Effector memory CD8-positive, alpha-beta T cell (primary cell): ENCODE measurements around the gene SUCLA2.
"Not testable (repeated sequence)": the region's sequence is repeated elsewhere in the genome, so short reads cannot be mapped to it uniquely, and the experiment has no call there.

ENCODE experiments used
- ATAC-seq: fragments of 150-1000 bp; cut with Tn5 transposase; replicated peaks from 2 replicates; pipeline ENCODE4 v1.10.0; 2021; ENCODE audit warnings: mild to moderate bottlenecking, moderate library complexity
- DNase-seq, 3 experiments: peaks; one replicate each; pipeline ENCODE4 v3.0.0; 2021
- H3K27ac Mint-ChIP-seq, 2 donors: one replicate each; pipeline ENCODE4 v1.8.0; 2022; ENCODE audit warnings: mild to moderate bottlenecking in 2 of 2, mixed read lengths in 2 of 2, moderate library complexity in 2 of 2
- H3K27me3 Mint-ChIP-seq, 2 donors: one replicate each; pipeline ENCODE4 v1.8.0; 2022; ENCODE audit warnings: mixed read lengths in 2 of 2
- H3K36me3 Mint-ChIP-seq: one replicate; pipeline ENCODE4 v1.8.0; 2022; ENCODE audit warnings: mild to moderate bottlenecking, moderate library complexity, mixed read lengths; ENCODE audit not compliant: insufficient read depth
- H3K4me1 Mint-ChIP-seq, 2 donors: one replicate each; pipeline ENCODE4 v1.8.0; 2022; ENCODE audit warnings: low read depth in 2 of 2, mixed read lengths in 2 of 2
- H3K4me3 Mint-ChIP-seq, 2 donors: one replicate each; pipeline ENCODE4 v1.8.0; 2022; ENCODE audit warnings: mild to moderate bottlenecking in 2 of 2, mixed read lengths in 2 of 2, moderate library complexity in 2 of 2
- H3K9me3 Mint-ChIP-seq, 2 donors: one replicate each; pipeline ENCODE4 v1.8.0; 2022; ENCODE audit warnings: mixed read lengths in 2 of 2

The SUCLA2 gene

GRCh38 chr13:47964863-47965262 is 36.2 kb downstream of the SUCLA2 start:
- no peak overlapping the region for H3K27ac Mint-ChIP-seq
- no peaks in the 10 kb centered on the region for H3K9me3 Mint-ChIP-seq
- DNase-seq (no peak), ATAC-seq (no peak)
- peaks cover 0 to 5% of the 10 kb centered on the region in 2 donors for H3K4me1 Mint-ChIP-seq
- H3K36me3 Mint-ChIP-seq: peaks cover 49% of the 10 kb centered on the region
- no peaks in the 10 kb centered on the region for H3K27me3 Mint-ChIP-seq
- no peak overlapping the region for H3K4me3 Mint-ChIP-seq

- no peaks in the 10 kb centered on the region for H3K4me1 Mint-ChIP-seq
- H3K27ac Mint-ChIP-seq: no peak overlapping the region
- H3K36me3 Mint-ChIP-seq: peaks cover 48% of the 10 kb centered on the region
Observed at GRCh38 chr13:47962237-47962636, 38.8 kb downstream of the SUCLA2 start.

GRCh38 chr13:47959468-47960247 is 41.4 kb downstream of the SUCLA2 start:
- ATAC-seq (no peak), DNase-seq (no peak)
- H3K36me3 Mint-ChIP-seq: peaks cover 37% of the 10 kb centered on the region
- no peaks in the 10 kb centered on the region for H3K27me3 Mint-ChIP-seq
- H3K4me3 Mint-ChIP-seq: no peak overlapping the region
- H3K4me1 Mint-ChIP-seq: no peaks in the 10 kb centered on the region
- peaks cover 0 to 7% of the 10 kb centered on the region in 2 donors for H3K9me3 Mint-ChIP-seq
- H3K27ac Mint-ChIP-seq: no peak overlapping the region

More at GRCh38 chr13:47962237-47962636, 38.8 kb downstream of the SUCLA2 start:
- ATAC-seq: no peak
- no peak overlapping the region for H3K4me3 Mint-ChIP-seq
- DNase-seq: no peak
- no peaks in the 10 kb centered on the region for H3K27me3 Mint-ChIP-seq
- no peaks in the 10 kb centered on the region for H3K9me3 Mint-ChIP-seq

DNA sequence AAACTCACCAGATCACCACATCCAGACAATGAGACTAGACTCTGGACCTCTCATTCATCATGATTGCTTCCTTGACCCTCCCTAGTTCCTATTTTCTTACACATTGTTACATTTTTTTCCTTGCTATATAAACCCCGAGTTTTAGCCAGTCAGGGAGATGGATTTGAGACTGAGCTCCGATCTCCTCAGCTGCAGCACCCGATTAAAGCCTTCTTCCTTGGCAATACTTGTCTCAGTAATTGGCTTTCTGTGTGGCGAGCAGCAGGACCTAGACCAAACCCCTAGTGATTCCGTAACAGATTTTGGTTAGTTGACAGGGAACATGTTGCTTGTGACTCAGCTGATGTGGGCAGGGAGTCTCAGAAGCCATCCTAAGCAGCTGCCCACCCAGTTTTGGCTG is 44.0 kb downstream of the SUCLA2 start:
- no peak for ATAC-seq
- Mint-ChIP-seq H3K27me3 (no peaks in the 10 kb centered on the region), H3K36me3 (peaks cover 25% of the 10 kb centered on the region), H3K4me3 (no peak overlapping the region), H3K9me3 (peaks cover 0 to 7% of the 10 kb centered on the region in 2 donors), H3K4me1 (peaks cover under 1 to 3% of the 10 kb centered on the region in 2 donors), H3K27ac (no peak overlapping the region)
- DNase-seq: no peak

- no peak for ATAC-seq
- H3K9me3 Mint-ChIP-seq: peaks cover 0 to 7% of the 10 kb centered on the region in 2 donors
- peaks cover 2 to 3% of the 10 kb centered on the region in 2 donors for H3K4me1 Mint-ChIP-seq
- no peaks in the 10 kb centered on the region for H3K27me3 Mint-ChIP-seq
- H3K4me3 Mint-ChIP-seq: no peak overlapping the region
- H3K27ac Mint-ChIP-seq: no peak overlapping the region
- peaks cover 19% of the 10 kb centered on the region for H3K36me3 Mint-ChIP-seq
- DNase-seq: no peak
Observed at GRCh38 chr13:47955836-47956235, 45.2 kb downstream of the SUCLA2 start.

DNA sequence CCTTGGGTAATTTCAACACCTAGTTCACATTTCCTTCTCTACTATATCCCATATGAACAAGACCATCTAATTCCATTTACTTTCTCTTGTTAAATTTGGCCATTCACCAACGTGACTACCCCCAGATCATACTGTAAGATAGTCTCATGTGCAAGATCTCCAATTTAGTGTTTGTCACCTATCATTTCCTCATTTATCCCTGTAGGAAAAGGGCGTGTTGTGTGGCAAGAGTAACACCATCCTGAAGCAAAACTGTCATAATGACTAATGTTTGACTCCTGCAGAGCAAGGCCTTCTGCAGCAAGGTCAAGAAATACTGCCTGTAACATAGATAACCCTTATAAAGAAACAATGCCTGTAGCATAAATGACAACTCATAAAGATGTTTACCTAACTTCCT is 51.3 kb downstream of the SUCLA2 start:
- no peak for ATAC-seq
- H3K27me3 Mint-ChIP-seq: no peaks in the 10 kb centered on the region
- peaks cover 2 to 3% of the 10 kb centered on the region in 2 donors for H3K4me1 Mint-ChIP-seq
- no peak for DNase-seq
- peaks cover 28% of the 10 kb centered on the region for H3K36me3 Mint-ChIP-seq
- peak overlapping the region in 1 of 2 donors; percentile 1 for H3K27ac Mint-ChIP-seq
- H3K9me3 Mint-ChIP-seq: no peaks in the 10 kb centered on the region
- no peak overlapping the region for H3K4me3 Mint-ChIP-seq

- DNase-seq: no peak
- Mint-ChIP-seq H3K4me1 (no peaks in the 10 kb centered on the region), H3K36me3 (peaks cover 41% of the 10 kb centered on the region)
Observed at GRCh38 chr13:47945738-47946137, 55.3 kb downstream of the SUCLA2 start.

GRCh38 chr13:47945146-47945545 is 55.9 kb downstream of the SUCLA2 start:
- not testable (repeated sequence) for H3K4me3 Mint-ChIP-seq, ATAC-seq, H3K27me3 Mint-ChIP-seq, H3K27ac Mint-ChIP-seq, H3K9me3 Mint-ChIP-seq, H3K4me1 Mint-ChIP-seq, DNase-seq
- peaks cover 42% of the 10 kb centered on the region for H3K36me3 Mint-ChIP-seq

More at GRCh38 chr13:47945738-47946137, 55.3 kb downstream of the SUCLA2 start:
- H3K27ac Mint-ChIP-seq: peak overlapping the region in 1 of 2 donors; percentile 2
- H3K4me3 Mint-ChIP-seq: no peak overlapping the region
- no peaks in the 10 kb centered on the region for H3K27me3 Mint-ChIP-seq
- ATAC-seq: no peak
- H3K9me3 Mint-ChIP-seq: no peaks in the 10 kb centered on the region

GRCh38 chr13:47934371-47934770 is 66.7 kb downstream of the SUCLA2 start:
- H3K9me3 Mint-ChIP-seq: no peaks in the 10 kb centered on the region
- no peak overlapping the region for H3K27ac Mint-ChIP-seq
- DNase-seq: no peak
- ATAC-seq: no peak
- peaks cover 0 to 3% of the 10 kb centered on the region in 2 donors for H3K4me1 Mint-ChIP-seq
- H3K27me3 Mint-ChIP-seq: no peaks in the 10 kb centered on the region
- H3K36me3 Mint-ChIP-seq: peaks cover 6% of the 10 kb centered on the region
- no peak overlapping the region for H3K4me3 Mint-ChIP-seq

DNA sequence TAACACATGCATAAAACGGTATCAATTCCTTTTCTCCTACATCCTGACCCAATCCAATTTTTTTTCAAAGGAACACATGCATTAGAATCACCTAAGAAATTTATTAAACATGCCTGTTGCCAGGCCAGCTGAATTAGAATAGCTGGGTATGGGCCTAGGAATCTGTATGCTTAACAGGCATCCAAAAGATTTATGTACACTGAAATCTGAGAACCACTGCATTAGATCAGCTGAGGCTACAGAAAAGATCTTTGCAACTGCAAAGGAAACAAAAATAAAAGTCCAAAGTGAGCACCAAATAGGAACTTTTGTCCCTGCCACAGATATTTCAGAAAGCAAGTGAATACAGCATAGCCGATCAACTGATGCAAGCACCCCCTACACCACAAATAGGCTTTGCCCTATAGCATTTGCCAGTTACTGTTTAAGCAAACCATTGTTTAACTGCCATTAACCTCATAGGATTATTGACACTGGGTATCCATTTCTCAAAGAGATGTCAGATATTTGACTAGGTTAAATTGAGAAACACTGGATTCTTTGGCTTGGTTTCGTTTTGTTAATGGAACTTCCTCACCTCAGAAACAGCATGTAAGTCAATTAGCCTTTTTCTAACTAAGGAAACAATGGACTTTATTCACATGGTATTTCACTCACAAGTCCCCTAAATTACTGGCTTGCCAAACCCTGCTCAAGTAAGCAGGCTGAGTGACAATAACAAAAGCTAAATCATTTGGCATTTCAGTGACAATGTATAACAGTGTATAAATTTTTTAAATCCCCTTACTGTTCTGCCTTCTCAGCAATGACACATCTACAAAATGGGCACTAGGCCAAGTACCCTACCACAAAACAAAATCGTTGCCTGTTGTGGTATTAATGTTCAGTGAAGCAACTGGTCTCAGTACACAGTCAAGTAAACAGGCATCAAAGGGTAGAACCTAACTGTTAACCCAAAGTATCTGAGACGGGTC is 67.8 kb downstream of the SUCLA2 start:
- Mint-ChIP-seq H3K27ac (no peak overlapping the region), H3K4me3 (no peak overlapping the region), H3K27me3 (no peaks in the 10 kb centered on the region), H3K4me1 (peaks cover 0 to 3% of the 10 kb centered on the region in 2 donors), H3K36me3 (peaks cover 6% of the 10 kb centered on the region), H3K9me3 (no peaks in the 10 kb centered on the region)
- DNase-seq (no peak), ATAC-seq (no peak)

- Mint-ChIP-seq H3K4me1 (peaks cover 0 to 3% of the 10 kb centered on the region in 2 donors), H3K27ac (peak overlapping the region; percentile 4 to 39), H3K4me3 (no peak overlapping the region)
Observed at GRCh38 chr13:47930649-47931165, 70.4 kb downstream of the SUCLA2 start.

DNA sequence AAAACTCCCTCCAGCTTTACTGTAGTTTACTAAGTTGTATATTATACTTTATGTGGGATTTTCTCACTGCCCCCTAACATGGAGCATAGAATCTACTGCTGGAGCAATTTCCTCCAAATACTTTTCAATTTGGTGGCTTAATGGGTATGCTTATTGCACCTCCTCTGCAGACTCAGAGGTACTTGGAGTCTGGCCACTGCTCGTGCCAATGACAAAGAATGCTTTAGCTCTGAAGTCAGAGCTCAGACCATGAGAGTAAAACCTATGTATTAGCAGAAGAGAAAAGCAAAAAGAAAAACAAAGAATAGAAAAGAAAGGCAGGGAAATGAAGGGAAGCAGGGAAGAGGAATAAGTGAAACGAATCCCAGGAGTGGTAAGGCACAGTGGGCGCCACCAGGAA is 71.9 kb downstream of the SUCLA2 start:
- DNase-seq (no peak), ATAC-seq (no peak)
- H3K27ac Mint-ChIP-seq: no peak overlapping the region
- no peak overlapping the region for H3K4me3 Mint-ChIP-seq
- H3K36me3 Mint-ChIP-seq: no peaks in the 10 kb centered on the region
- H3K9me3 Mint-ChIP-seq: no peaks in the 10 kb centered on the region
- H3K4me1 Mint-ChIP-seq: peaks cover 0 to 3% of the 10 kb centered on the region in 2 donors
- H3K27me3 Mint-ChIP-seq: no peaks in the 10 kb centered on the region

More at GRCh38 chr13:47930649-47931165, 70.4 kb downstream of the SUCLA2 start:
- H3K9me3 Mint-ChIP-seq: no peaks in the 10 kb centered on the region
- DNase-seq (no peak), ATAC-seq (no peak)
- H3K36me3 Mint-ChIP-seq: no peaks in the 10 kb centered on the region
- H3K27me3 Mint-ChIP-seq: no peaks in the 10 kb centered on the region

- H3K27me3 Mint-ChIP-seq: no peaks in the 10 kb centered on the region
- H3K27ac Mint-ChIP-seq: no peak overlapping the region
- H3K4me3 Mint-ChIP-seq: no peak overlapping the region
- peaks cover 0 to 4% of the 10 kb centered on the region in 2 donors for H3K9me3 Mint-ChIP-seq
- ATAC-seq: no peak
- no peak for DNase-seq
- no peaks in the 10 kb centered on the region for H3K36me3 Mint-ChIP-seq
- no peaks in the 10 kb centered on the region for H3K4me1 Mint-ChIP-seq
Observed at GRCh38 chr13:47917022-47917574, 84.0 kb downstream of the SUCLA2 start.
